T-helper 2 cell treated with Interferon-gamma antibody and Interleukin-4, amounts not matched to agents 100 ng/mL and 5 ng/mL, for 36 hours (primary cell): Measurements from ENCODE around the gene KAT2B. TPM values are rescaled to one million over a fixed set of nuclear protein-coding genes. Genes with fewer than 3 reads are reported as not detected.

ENCODE experiments used
- intact Hi-C: fragments of 100-400 bp; cut with micrococcal nuclease; formaldehyde crosslinking; loops from one replicate; pipeline ENCODE4 v1.15.1; 2023
- total RNA-seq: library from RNA; stranded (reverse); gene quantifications from 2 replicates; pipeline ENCODE4 v1.2.3, GENCODE V29; 2022

Gene KAT2B
- total RNA-seq, 1 donor from 2014 or later, result 72.9 TPM

- intact Hi-C loops, result no loop called here
These were observed 100.6 kb downstream of the KAT2B start for GRCh38 chr3:20140881-20141280.

DNA sequence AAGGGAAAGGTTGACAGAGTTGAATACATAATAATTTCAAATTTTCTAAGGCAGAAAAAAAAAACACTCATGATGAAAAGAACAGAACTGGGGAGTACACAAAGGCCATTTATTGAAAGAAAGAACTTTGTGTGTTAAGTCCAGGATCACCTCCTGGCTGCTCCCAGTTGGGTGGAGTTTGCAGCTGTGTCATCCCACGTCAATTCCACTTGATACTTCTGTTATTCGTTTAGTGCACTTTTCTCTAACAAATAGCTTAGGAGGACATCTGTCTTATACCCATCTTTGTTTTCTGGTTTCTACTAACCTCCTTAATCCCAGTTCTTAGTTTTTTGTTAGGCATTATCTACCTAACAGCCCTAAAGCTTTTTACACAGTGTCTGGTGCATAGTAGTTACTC, 101.1 kb downstream of the KAT2B start:
- intact Hi-C loops, result no loop called here

- intact Hi-C loops, result no loop called here
These were observed 101.6 kb downstream of the KAT2B start for GRCh38 chr3:20141851-20142250.

DNA sequence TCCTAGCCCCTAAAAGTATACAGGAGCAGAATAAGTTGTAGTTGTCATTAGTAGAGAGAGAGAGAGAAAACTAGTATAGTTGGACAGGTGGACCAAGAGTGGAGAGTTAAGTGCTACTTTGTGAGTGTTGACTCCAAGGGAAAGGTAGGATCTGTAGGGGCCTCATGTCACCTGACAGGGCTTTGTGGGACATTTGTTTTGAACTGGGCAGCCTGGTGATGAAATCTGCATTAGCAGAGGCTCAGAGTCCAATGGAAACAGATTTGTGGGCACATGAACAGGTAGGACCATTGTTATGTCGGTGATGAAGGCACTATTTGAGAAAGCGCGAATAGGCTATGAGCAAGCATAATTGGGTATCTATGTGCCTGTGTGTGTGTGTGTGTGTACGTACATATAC, 102.3 kb downstream of the KAT2B start:
- intact Hi-C loops, result no loop called here

GRCh38 chr3:20143519-20143918, 103.3 kb downstream of the KAT2B start:
- intact Hi-C loops, result no loop called here

- intact Hi-C loops, result no loop called here
These were observed 105.6 kb downstream of the KAT2B start for GRCh38 chr3:20145874-20146273.

DNA sequence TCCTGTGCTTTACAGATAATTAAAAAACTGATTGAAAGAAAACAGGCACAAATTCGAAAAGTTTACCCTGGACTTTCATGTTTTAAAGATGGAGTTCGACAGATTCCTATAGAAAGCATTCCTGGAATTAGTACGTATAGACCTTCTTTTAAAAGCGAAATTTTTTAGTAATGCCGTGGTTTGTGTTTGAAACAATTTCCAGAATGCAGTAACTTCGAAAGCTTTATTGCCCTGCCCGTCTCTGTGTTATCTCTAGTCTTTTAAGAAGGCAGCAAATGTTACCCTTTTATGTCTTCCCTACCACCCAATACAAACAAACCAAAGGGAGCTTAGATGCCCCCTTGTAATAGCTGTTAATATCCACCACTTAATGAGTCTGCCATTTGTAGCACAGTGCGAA, 106.1 kb downstream of the KAT2B start:
- intact Hi-C loops, result no loop called here

DNA sequence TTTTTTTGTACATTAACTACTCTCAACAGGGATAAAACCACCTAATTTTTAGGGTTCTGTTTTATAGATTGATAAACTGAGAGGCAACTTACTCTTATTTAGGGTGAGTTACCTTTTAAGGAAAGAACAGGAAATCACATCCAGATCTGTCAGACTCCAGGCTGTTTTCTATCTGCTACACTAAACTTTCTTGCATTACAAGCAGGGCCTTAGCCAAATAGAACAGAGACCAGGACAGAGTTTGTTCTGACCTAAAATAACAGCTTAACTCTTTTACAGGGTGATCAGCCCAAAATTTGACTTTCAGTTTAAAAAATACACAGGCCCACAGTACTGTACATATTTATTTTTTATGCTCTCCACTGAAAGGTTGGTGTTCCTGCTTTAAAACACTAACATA, 107.1 kb downstream of the KAT2B start:
- intact Hi-C loops, result no loop called here

DNA sequence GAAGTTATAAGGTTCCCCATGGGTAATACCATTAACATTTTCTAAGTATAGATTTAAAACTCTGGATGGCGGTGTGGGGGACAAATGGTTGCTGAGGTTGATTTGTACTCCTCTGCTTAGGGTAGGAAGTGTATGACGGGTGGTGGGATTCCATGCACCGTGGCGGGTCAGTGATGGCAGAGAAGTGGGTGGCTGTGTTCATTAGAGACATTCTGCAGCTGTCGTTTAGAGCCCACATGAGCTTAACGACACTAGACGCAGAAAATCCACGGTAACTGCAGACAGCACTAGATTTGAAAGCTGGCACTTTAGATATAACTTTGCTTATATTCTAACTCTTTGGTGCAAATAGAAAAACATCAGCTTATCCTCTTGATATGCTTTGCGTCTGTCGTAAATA, 108.2 kb downstream of the KAT2B start:
- intact Hi-C loops, result no loop called here

DNA sequence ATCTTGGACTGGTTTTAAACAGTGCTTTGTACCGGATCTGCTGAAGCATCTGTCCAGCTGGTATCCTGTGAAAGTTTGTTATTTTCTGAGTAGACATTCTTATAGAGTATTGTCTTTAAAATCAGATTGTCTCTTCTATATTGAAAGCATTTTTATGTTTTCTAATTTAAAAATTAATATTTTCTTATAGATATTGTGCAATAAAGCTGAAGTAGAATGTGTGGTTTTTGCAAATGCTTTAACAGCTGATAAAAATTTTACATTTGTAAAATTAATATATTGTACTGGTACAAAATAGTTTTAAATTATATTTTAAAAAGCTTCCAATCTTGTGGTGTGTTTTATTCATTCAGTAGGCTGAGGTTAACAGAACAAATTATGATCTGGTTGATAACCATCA, 113.8 kb downstream of the KAT2B start:
- intact Hi-C loops, result no loop called here

GRCh38 chr3:20154928-20155327, 114.7 kb downstream of the KAT2B start:
- intact Hi-C loops, result no loop called here

DNA sequence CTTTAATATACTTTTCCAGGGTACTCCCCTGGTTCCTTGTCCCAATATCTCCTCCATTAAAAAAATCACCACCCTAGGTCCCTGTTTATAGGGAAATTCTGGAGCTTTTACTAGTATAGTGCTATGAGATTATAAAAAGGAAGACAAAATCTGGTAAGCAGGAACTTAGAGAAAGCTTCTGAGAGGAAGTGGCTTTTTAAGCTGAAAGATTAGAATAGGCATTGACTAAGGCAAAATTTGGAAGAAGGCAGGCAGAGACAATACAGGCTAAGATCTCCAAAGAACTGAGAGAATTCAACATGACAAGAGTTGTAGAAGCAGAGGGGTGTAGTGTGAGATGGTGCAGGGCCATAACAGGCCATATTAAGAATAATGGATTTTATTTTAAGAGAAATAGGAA, 120.0 kb downstream of the KAT2B start:
- intact Hi-C loops, result no loop called here

- intact Hi-C loops, result no loop called here
These were observed 121.5 kb downstream of the KAT2B start for GRCh38 chr3:20161714-20162113.

- intact Hi-C loops, result no loop called here
These were observed 133.7 kb downstream of the KAT2B start for GRCh38 chr3:20173844-20174410.

DNA sequence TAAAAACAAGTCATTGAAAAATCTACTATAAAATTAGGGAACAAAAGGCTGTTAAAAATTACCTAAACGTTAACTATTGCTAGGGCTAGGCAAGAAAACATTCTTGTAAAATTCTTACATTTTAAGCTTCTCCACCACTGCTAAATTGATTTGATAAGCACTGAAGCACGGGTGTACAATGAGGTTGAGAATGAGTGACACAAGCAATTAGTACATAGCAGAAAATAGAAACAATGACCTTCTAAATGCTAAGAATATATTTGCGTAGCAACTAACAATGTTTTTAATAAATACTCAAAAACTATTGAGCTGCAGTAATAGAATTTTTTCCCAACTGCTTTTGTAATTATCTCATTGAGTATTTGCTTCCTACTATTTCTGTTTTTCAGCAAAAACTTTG, 141.0 kb downstream of the KAT2B start:
- intact Hi-C loops, result loop anchor here (10.0 kb wide), 1 partner anchor 1736 kb away; no protein-coding TSS in a partner anchor

- intact Hi-C loops, result loop anchor here (10.0 kb wide), 1 partner anchor 1737 kb away; no protein-coding TSS in a partner anchor
These were observed 142.0 kb downstream of the KAT2B start for GRCh38 chr3:20182206-20182605.

DNA sequence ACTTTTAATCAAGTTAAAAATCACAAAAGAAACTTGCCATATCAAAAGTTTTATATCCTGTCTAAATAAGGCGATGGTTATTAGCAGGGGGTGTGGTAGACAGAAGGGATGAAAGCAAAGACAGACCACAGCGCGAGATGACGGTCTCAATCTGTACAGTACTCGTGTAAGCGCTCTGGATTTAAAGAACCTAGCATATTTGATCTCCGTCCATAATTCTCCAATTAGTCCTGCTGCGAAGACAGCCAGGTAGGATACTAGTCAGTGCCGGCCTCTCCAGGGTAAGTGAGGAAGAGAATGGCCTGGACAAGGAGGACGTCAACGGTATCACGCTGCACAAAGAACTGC, 145.1 kb downstream of the KAT2B start:
- intact Hi-C loops, result loop anchor here (5.0 to 10.0 kb wide), 2 partner anchors 298 to 1741 kb away; no protein-coding TSS in a partner anchor

DNA sequence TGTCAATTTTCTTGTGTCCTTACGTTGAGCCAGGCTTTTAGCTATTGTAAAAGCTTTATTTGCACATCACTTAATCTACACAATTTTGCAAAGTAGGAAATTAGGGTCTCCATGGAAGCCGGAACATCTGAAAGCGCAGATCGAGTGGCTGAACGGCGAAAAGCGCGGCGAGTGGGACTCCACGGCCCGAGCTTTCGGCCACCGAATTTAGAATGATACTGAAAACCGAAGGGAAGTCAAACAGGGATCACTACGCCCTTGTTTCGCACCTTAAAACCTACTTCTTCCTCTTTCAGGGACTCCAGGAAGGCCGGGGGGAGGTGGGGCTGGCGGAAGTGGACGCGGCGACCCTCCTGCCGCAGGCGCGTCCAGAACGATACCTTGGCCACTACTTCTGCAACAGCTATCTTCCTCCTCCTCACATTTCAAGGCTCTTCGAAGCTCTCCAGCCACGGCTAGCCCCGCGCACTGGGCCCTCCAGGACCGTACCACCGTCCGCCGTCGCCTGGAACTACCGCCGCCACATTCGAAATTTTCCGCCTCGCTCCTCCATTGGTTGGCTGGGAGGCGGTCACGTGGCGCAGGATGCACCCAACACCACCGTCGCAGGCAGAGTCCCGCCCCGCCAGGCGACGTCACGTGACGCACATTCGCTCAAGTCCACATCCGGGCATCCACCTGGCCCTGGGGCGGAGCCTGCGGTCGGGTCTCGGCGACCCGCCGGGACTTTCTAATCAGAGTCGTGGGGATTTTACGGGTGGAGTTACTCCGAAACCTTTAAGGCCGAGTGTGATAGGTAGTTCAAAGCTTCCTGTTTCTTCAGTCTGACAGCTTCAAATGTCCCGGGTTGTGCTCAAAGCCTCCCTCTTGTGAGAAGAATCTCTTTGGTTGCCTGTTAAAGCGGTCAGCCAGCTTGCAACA, 145.7 kb downstream of the KAT2B start, which contains the start of gene SGO1:
Gene SGO1, minus strand, starts transcription at position 528 of the 921 bp plus-strand sequence. CDS start 2,179 bp downstream, outside the sequence.
- intact Hi-C loops, result loop anchor here (1.0 to 10.0 kb wide), 5 partner anchors 82 to 1741 kb away; partner anchors contain the start of genes KAT2B and RAB5A

GRCh38 chr3:20186600-20187004, 146.4 kb downstream of the KAT2B start:
- intact Hi-C loops, result loop anchor here (1.0 to 10.0 kb wide), 5 partner anchors 82 to 1742 kb away; partner anchors contain the start of genes KAT2B and RAB5A

- intact Hi-C loops, result no loop called here
These were observed 150.7 kb downstream of the KAT2B start for GRCh38 chr3:20190991-20191390.

DNA sequence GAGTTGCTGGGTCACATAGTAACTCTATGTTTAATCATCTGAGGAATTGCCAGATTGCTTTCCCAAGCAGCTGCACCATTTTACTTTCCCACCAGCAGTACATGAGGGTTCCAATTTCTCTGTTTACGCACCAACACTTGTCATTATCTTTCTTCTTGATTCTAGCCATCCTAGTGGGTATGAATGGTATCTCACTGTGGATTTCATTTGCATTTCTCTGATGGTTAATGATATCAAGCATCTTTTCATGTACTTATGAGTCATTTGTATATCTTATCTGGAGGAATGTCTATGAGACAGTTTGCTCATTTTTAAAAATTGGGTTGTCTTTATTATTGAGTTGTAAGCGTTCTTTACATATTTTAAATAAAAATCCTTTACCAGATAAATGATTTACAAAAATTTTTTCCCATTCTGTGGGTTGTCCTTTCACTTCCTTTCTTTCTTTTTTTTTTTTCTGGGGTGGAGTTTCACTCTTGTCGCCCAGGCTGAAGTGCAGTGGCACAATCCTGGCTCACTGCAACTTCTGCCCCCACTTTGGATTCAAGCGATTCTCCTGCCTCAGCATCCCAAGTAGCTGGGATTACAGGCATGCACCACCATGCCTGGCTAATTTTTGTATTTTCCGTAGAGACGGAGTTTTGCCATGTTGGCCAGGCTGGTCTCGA, 154.7 kb downstream of the KAT2B start:
- intact Hi-C loops, result no loop called here

- intact Hi-C loops, result no loop called here
These were observed 157.5 kb downstream of the KAT2B start for GRCh38 chr3:20197775-20198174.
